Activated T-helper 2 cell treated with anti-CD3 and anti-CD28 coated beads, Interferon-gamma antibody, Interleukin-2, Interleukin-4, amounts not matched to agents 10 μg/mL and 5 μg/mL and 100 μg/mL, durations not matched to agents 14 hours and 24 hours and 36 hours (primary cell): ENCODE results near the gene ZNF423. TPM values are rescaled to one million over a fixed set of nuclear protein-coding genes. Genes with fewer than 3 reads are reported as not detected.

ENCODE experiments used
- DNase-seq: peaks from one replicate; pipeline ENCODE4 v3.0.0; 2021; ENCODE audit warnings: low spot score
- H3K27ac Mint-ChIP-seq: one replicate; pipeline ENCODE4 v1.8.0; 2021; ENCODE audit warnings: mixed read lengths
- H3K27me3 Mint-ChIP-seq: one replicate; pipeline ENCODE4 v1.8.0; 2021; ENCODE audit warnings: low read depth, mixed read lengths
- H3K36me3 Mint-ChIP-seq: one replicate; pipeline ENCODE4 v1.8.0; 2021; ENCODE audit warnings: low read depth, mixed read lengths
- H3K4me1 Mint-ChIP-seq: one replicate; pipeline ENCODE4 v1.8.0; 2021; ENCODE audit warnings: low read depth, mixed read lengths
- H3K4me3 Mint-ChIP-seq: one replicate; pipeline ENCODE4 v1.8.0; 2021; ENCODE audit warnings: low read depth, mild to moderate bottlenecking, moderate library complexity, mixed read lengths
- H3K9me3 Mint-ChIP-seq: one replicate; pipeline ENCODE4 v1.8.0; 2021; ENCODE audit warnings: mixed read lengths
- intact Hi-C: fragments of 100-400 bp; cut with micrococcal nuclease; formaldehyde crosslinking; loops from one replicate; pipeline ENCODE4 v1.15.1; 2023
- total RNA-seq: library from RNA; stranded (reverse); gene quantifications from 2 replicates; pipeline ENCODE4 v1.2.3, GENCODE V29; 2022

Gene ZNF423
- total RNA-seq, 1 donor from 2014 or later: not detected

DNA sequence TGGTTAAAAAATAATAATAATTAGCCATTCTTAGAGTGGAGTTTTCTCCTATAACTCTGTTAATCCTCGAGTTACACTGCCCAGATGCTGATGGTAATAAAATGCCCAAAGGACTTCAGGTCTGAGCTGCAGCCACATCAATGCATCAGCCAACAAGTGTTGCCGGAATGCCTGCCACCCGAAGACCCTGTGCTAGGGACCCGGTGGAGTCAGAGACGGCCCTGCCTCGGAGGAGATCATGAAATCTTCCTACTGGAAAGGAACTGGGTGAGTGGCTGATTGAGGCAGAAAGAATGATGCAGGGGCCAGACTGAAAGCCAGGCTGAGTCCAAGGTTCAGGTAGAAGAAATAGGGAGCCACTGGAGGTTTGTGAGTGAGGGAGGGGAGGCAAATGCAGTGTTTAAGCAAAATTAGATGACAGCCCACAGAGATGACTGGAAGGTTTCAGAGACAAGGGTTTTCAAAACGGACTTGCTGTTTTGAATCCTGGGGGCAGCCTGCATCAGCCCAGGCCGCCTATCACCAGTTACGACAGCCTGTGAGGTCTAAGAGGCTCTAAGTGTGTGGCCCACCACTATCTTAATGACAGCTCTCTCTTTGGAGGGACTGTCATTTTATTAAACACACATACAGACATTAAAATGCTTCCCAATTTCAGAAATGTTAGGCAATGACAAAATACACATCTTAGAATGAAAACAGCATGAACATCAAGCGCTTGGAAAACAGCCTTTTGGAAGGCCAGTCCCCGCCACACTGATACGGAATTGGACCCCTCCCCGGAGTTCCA lies 100.0 kb downstream of the ZNF423 start:
- Mint-ChIP-seq H3K36me3 (no peaks in the 10 kb centered on the region), H3K4me1 (no peaks in the 10 kb centered on the region), H3K27ac (no peak overlapping the region), H3K27me3 (peaks cover 24% of the 10 kb centered on the region), H3K4me3 (no peak overlapping the region), H3K9me3 (no peaks in the 10 kb centered on the region)
- intact Hi-C loops: no loop called here
- DNase-seq: no peak

DNA sequence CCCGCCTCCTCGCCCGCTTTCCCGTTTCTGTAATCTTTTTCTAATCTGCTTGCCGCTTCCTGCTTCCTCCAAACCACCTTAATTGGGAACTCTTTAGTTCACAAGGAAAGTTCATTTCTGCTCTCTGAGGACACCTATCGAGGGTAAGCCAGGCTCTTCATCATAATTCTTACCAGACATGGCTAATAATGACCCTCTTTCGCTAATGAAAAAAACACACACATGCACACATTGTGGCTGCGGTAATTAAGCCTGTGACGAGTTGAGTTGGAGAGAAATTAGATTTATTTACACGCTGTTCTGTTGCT lies 100.6 kb downstream of the ZNF423 start:
- Mint-ChIP-seq H3K9me3 (no peaks in the 10 kb centered on the region), H3K4me1 (no peaks in the 10 kb centered on the region), H3K27me3 (peaks cover 24% of the 10 kb centered on the region), H3K36me3 (no peaks in the 10 kb centered on the region), H3K4me3 (no peak overlapping the region), H3K27ac (no peak overlapping the region)
- no peak for DNase-seq
- intact Hi-C loops: no loop called here

DNA sequence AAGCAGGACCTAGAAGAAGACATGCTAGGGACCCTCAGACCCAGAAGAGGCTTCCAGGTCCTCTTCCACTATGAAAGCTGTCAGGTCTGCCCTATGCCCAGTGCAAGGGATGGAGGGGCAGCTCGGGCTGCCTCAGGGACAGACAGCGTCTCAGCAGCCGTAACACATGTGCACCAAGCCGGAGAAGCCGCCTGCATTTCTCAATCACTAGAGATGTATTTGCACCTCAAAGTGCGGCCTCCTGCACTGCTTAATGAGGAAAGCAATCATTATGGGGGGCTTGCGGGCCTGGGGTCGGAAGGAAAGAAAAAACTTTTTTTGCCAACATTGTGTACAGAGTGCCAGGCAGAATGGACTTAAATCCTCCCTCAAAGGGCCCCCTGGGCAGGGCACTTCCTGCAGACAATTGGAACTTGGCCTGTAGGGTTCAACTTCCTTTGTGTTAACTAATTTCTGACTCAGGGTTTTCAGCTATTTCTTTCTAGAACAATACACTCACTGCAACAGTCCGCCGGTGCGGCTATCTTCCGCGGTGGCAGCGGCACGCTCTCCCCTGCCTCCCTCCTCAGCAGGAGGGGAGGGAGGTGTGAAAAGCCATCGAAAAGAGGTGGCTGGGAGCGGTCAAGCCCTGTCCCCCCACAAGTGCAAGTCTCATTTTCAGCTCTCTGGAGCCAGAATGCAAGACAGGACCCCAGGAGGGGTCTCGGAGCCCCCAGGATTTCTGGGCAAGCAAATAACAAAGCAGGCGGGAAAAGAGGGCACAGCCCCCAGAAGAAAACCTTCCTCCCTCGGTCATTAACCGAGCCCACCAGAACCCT lies 101.2 kb downstream of the ZNF423 start:
- Mint-ChIP-seq H3K27ac (no peak overlapping the region), H3K4me1 (no peaks in the 10 kb centered on the region), H3K27me3 (peaks cover 24% of the 10 kb centered on the region), H3K4me3 (no peak overlapping the region), H3K36me3 (no peaks in the 10 kb centered on the region), H3K9me3 (no peaks in the 10 kb centered on the region)
- intact Hi-C loops: no loop called here
- DNase-seq: no peak

DNA sequence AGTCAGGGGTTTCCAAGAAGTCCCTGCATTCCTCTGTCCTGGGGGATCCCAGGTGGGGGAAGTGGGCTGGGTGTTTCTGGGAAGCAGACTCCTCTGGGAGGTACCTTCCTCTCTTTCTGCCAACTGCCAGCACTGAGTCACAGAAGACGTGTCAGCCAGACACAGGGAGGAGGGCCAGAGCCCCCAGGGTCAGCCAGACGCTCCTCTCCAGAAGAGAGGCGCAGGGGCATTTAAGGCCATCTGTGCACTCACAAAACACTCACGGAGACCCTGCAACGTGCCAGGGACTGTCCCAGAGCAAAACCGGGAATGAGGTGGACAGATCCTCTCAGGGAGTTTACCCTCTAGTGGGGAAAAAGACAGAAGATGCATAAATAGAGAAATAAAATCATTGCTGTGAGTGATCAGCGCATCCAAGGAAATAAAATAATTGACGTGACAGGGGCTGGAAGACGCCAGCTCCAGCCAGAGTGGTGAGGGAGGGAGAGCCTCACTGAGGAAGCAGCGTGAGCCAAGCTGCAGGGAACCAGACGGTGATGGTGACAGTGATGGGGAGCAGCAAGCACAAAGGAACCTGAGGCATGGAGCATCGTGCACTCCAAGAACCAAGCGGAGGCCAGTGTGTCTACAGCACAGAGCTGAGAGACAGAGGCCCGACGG lies 105.4 kb downstream of the ZNF423 start:
- DNase-seq: no peak
- no peak overlapping the region for H3K27ac Mint-ChIP-seq
- H3K36me3 Mint-ChIP-seq: no peaks in the 10 kb centered on the region
- H3K27me3 Mint-ChIP-seq: peaks cover 15% of the 10 kb centered on the region
- intact Hi-C loops: no loop called here
- H3K4me1 Mint-ChIP-seq: no peaks in the 10 kb centered on the region
- no peak overlapping the region for H3K4me3 Mint-ChIP-seq
- no peaks in the 10 kb centered on the region for H3K9me3 Mint-ChIP-seq

DNA sequence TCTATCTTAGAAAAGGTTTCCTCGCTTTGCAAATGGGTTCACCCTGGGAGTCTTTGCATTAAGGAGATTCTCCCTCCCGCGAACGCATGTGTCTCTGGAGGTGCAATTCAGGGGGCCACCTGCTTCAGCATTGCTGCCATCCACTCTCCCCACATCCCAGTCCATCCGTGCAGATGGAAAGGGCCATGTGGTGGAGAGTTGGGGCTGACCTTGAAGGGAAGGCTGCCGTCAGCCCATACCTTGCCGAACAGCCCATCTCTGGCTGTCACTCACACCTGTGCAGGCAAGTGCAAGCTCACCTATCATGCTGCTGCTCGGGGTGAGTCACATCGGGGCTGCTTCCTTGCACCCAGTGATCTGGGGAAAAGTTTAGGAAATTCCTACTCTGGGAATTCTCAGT lies 106.1 kb downstream of the ZNF423 start:
- no peak for DNase-seq
- intact Hi-C loops: no loop called here
- H3K36me3 Mint-ChIP-seq: no peaks in the 10 kb centered on the region
- no peak overlapping the region for H3K4me3 Mint-ChIP-seq
- peaks cover 10% of the 10 kb centered on the region for H3K27me3 Mint-ChIP-seq
- H3K9me3 Mint-ChIP-seq: no peaks in the 10 kb centered on the region
- H3K4me1 Mint-ChIP-seq: no peaks in the 10 kb centered on the region
- no peak overlapping the region for H3K27ac Mint-ChIP-seq

DNA sequence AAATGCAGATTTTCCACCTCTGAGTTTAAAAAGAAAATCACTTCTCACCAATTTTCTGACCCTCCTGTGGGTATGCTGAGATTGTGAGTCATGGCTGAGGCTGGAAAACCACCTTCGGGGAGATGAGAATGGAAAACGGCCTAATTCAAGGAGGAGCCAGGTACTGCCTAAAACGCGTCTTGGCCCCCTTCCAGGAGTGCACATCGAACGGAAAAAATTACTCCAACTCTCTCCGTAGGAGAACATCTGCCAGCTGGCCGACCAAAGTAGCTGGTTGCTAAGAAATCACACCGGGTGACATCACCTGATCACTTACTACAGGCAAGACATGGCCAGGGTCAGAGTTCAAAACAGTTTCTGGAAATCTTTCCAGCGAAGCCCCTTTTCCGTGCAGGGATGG lies 107.6 kb downstream of the ZNF423 start:
- no peak overlapping the region for H3K27ac Mint-ChIP-seq
- H3K4me3 Mint-ChIP-seq: no peak overlapping the region

DNA sequence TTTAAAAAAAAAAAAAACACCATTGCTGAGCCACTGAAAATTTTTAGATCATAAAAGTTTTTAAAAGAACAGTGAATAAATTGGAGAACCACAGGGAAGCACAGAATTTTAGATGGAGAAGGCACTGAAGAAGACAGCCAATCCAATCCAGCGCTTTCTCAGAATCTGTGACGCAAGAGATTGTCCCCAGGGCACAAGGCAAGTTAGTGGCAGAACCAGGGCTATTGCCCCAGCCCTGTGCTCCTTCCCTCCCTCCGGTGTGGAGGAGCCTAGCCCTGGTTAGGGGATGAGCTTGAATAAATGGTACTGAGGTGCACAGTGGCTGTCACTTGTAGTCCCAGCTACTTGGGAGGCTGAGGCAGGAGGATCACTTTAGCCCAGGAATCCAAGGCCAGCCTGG lies 108.3 kb downstream of the ZNF423 start:
- H3K27ac Mint-ChIP-seq: no peak overlapping the region
- intact Hi-C loops: no loop called here
- H3K4me3 Mint-ChIP-seq: no peak overlapping the region
- peaks cover 1% of the 10 kb centered on the region for H3K27me3 Mint-ChIP-seq
- H3K4me1 Mint-ChIP-seq: no peaks in the 10 kb centered on the region
- no peaks in the 10 kb centered on the region for H3K9me3 Mint-ChIP-seq
- no peaks in the 10 kb centered on the region for H3K36me3 Mint-ChIP-seq
- DNase-seq: no peak

More for the DNA sequence above, 107.6 kb downstream of the ZNF423 start:
- intact Hi-C loops: no loop called here
- DNase-seq: no peak
- Mint-ChIP-seq H3K27me3 (peaks cover 2% of the 10 kb centered on the region), H3K36me3 (no peaks in the 10 kb centered on the region), H3K9me3 (no peaks in the 10 kb centered on the region), H3K4me1 (no peaks in the 10 kb centered on the region)

DNA sequence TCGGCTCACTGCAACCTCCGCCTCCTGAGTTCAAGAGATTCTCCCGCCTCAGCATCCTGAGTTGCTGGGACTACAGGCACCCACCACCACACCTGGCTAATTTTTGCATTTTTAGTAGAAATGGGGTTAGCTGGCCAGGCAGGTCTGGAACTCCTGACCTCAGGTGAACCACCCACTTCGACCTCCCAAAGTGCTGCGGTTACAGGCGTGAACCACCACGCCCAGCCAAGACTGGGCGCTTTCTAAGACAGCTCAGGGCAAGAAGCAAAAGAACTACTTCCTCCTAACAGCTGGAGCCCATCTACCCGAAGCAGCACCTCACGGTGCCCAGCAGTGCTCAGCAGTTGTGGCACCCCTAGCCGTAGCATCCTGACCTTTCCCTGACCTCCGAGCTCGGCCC lies 109.4 kb downstream of the ZNF423 start:
- Mint-ChIP-seq H3K36me3 (no peaks in the 10 kb centered on the region), H3K4me3 (no peak overlapping the region), H3K27me3 (no peaks in the 10 kb centered on the region), H3K27ac (no peak overlapping the region), H3K4me1 (no peaks in the 10 kb centered on the region), H3K9me3 (no peaks in the 10 kb centered on the region)
- intact Hi-C loops: no loop called here
- no peak for DNase-seq

DNA sequence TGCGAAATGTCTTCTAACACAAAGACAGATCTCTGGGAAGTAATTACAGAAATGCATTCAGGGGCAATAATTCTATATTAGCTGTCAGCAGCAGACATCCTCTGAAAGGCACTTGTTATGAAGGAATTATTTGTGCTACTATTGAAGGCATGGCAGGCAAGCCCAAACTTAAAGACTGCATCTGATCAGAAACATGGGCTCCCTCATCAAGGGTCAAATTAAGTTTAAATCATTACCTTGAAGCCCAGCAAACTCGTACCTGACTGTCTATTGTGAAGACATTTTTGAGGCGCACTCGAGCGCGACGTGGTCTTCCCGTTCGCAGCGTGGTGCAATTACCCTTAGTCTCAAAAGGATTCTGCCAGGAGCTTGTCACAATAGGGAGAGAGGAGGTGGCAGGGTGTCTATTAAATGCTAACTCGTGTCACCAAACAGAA lies 110.6 kb downstream of the ZNF423 start:
- DNase-seq: no peak
- no peak overlapping the region for H3K4me3 Mint-ChIP-seq
- H3K27me3 Mint-ChIP-seq: no peaks in the 10 kb centered on the region
- intact Hi-C loops: no loop called here
- no peaks in the 10 kb centered on the region for H3K9me3 Mint-ChIP-seq
- H3K36me3 Mint-ChIP-seq: no peaks in the 10 kb centered on the region
- no peak overlapping the region for H3K27ac Mint-ChIP-seq
- H3K4me1 Mint-ChIP-seq: no peaks in the 10 kb centered on the region

DNA sequence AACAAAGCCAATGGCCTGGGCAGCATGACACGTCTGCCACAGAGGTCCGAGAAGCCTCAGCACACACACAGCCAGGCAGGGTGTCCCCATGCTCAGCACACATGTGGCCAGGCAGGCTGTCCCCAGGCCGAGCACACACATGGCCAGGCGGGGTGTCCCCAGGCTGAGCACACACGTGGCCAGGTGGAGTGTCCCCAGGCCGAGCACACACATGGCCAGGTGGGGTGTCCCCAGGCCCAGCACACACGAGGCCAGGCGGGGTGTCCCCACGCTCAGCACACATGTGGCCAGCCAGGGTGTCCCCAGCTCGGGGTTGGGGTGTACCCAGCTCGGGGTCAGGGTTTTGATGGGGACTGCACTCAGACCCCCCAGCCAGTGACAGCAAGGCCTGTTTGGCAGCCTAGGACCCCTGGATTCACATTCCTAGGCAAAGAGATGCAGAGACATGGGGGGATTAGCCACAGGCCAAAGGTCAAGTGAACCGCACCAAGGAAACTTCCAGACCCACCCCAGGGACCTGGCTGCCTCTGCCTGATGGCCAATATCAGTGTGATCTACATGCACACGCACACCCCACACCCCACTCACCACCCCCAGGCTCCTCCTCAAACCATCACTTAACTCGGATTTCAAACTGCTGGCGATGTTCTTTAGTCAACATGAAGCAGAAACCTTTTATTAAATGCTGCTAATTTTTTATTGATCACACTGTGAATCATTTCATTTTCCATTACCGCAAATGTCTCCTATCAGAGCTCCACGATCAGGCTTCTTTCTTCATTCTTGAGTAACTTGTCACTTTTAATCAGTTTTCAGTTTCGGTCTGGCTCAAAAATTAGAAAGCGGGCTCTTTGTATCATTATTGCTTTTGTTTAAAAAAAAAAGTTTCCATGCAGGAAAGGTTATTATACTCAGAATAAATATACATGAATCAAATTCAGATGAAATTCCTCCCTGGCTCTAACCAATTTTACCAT lies 111.4 kb downstream of the ZNF423 start:
- no peak for DNase-seq
- Mint-ChIP-seq H3K27me3 (no peaks in the 10 kb centered on the region), H3K4me3 (no peak overlapping the region), H3K36me3 (no peaks in the 10 kb centered on the region), H3K4me1 (no peaks in the 10 kb centered on the region), H3K27ac (no peak overlapping the region), H3K9me3 (no peaks in the 10 kb centered on the region)
- intact Hi-C loops: no loop called here

DNA sequence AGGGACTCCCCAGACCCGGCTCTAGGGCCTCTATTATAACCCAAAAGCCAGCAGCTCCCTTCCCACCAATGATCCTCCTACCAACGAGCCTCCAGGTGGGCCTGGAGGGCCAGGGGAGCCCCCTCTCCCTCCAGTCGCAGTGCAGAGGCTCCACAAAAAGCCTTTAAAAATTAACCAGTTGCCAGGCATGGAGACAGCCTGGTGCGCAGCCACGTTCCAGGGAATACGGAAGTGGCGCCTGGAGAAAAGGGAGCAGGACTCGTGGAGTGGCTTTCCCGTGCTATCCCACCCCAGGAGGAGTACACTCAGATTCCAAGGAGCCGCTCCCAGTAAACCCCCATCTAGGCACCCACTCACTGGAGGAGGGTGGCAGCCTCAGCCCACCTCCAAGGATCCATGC lies 112.3 kb downstream of the ZNF423 start:
- Mint-ChIP-seq H3K36me3 (no peaks in the 10 kb centered on the region), H3K9me3 (no peaks in the 10 kb centered on the region), H3K4me1 (no peaks in the 10 kb centered on the region), H3K27ac (no peak overlapping the region), H3K4me3 (no peak overlapping the region), H3K27me3 (no peaks in the 10 kb centered on the region)
- no peak for DNase-seq
- intact Hi-C loops: no loop called here

DNA sequence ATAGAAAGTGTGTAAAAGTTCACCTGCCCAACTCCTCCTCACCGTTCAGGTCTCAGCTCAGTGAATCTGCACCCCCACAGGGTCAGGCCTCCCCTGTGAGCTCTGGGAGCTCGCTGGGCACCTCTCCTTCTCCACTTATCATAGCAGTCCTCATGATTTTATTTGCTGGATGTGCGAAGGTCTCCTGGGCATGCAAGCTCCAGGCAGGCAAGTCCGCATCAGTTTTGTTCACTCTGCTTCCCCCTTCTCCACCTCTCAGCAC lies 112.8 kb downstream of the ZNF423 start:
- no peaks in the 10 kb centered on the region for H3K36me3 Mint-ChIP-seq
- no peak overlapping the region for H3K4me3 Mint-ChIP-seq
- intact Hi-C loops: no loop called here
- no peaks in the 10 kb centered on the region for H3K9me3 Mint-ChIP-seq
- no peaks in the 10 kb centered on the region for H3K4me1 Mint-ChIP-seq
- DNase-seq: no peak
- H3K27me3 Mint-ChIP-seq: no peaks in the 10 kb centered on the region
- no peak overlapping the region for H3K27ac Mint-ChIP-seq
